ENCODE results near the gene CAPS.
A peak's percentile ranks its signal among the peaks of the same experiment; 100 is the strongest.

Gene CAPS

DNA sequence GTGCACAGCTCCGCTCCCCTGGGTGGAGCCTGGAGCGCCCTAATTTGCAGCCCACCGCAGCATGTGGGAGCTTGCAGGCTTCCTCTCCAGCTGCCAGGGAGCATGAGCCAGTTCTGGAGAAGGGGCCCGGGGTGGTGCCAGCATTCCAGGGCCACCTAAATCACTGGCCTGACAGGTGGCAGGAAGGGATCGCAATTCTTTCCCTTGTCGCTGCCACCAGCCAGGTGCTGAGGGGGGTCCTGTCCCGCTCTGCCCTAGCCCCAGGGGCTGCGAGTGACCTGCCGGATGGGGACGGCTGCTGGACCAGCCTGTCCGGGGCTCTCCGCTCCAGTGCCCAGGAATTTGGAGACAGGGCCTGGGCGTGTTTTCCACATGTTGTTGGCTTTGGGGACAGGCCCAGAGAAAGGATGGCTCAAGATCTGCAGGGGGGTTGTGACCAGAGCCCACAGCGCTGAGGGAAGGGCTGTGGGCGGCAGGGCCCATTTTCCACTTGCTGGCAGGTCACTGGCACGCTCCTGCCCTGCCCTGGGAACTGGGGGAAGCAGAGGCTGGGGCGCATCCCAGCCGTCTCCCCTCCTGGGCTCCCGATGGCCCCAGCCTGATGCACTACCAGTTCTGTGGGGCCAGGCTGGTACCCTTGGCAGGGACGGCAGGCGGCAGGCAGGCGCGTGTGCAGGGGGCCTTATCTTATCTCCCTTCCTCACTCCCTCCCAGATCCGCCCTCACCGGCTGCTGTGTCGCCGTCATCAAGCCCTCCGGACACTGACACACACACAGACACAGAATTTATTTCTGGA is 19.9 kb upstream of the CAPS start:
- DNase-seq (ENCODE audit: insufficient read length) (no peak), FAIRE-seq (no peak)
- peak; percentile 41; the same call in 1 of the 2 replicates for TF ChIP-seq POLR2A (IDR thresholded peaks at IDR 0.05; ENCODE audit: low read depth, low read length)
- no peak for TF ChIP-seq TAF1 (IDR thresholded peaks at IDR 0.05; ENCODE audit: borderline replicate concordance, low read depth, low read length)
- peak; percentile 32 for TF ChIP-seq POLR2AphosphoS5 (IDR thresholded peaks at IDR 0.05; ENCODE audit: low read depth, low read length)

DNA sequence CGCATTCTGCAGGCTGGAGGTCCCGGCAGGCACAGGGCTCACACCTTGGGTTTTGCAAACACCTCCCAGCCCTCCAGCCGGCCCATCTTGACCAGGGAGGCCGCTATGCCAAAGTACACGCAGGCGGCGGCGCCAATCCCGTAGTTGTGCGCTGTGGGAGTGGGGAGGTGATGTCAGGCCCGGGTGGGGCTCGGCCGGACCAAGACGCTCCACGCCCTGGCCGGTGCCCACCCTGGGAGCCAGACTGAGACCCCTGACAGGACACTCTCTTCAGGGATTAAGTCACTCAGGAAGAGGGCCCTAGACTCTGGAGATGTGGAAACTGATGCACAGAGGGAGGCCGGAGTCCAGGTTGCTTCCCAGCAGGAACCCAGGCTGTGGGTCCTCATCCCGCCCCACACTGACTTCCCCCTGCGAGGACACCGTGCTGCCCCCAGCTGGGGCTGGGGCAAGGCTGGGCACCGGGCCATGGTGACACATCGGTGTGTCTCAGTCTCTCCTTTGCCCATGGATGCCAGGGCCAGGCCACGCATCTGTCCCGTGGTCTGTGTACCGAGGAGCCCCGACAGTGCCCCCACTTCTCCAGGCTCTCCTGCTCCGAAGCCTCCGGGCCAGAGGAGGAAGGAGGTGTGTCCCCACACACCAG is 19.2 kb upstream of the CAPS start:
- DNase-seq (ENCODE audit: insufficient read length) (no peak), FAIRE-seq (no peak)
- TF ChIP-seq POLR2A (IDR thresholded peaks at IDR 0.05; ENCODE audit: low read depth, low read length) = no peak
- no peak for TF ChIP-seq POLR2AphosphoS5 (IDR thresholded peaks at IDR 0.05; ENCODE audit: low read depth, low read length)
- TF ChIP-seq TAF1 (IDR thresholded peaks at IDR 0.05; ENCODE audit: borderline replicate concordance, low read depth, low read length) = no peak

DNA sequence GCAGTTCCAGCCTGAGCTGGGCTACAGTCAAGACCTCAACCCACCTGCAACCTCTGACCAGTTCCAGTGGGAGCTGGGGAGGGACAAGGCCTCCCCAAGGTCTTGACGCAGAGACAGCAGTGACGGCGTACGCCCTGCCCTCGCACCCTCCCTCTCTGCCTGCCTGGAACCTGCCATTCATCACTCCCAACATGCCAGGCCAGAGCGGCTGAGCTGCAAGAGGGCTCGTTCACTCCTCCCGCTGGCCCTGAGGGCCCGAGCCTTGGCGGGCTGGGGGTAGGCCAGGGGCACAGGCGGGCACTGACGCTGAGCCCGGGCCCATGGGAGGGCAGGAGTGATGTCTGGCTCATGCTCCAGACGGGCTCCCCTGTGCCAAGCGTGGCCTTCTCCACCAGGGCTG is 18.6 kb upstream of the CAPS start:
- TF ChIP-seq POLR2AphosphoS5 (IDR thresholded peaks at IDR 0.05; ENCODE audit: low read depth, low read length) (no peak), TAF1 (IDR thresholded peaks at IDR 0.05; ENCODE audit: borderline replicate concordance, low read depth, low read length) (no peak), POLR2A (IDR thresholded peaks at IDR 0.05; ENCODE audit: low read depth, low read length) (no peak)
- DNase-seq (ENCODE audit: insufficient read length) = no peak
- FAIRE-seq = no peak

DNA sequence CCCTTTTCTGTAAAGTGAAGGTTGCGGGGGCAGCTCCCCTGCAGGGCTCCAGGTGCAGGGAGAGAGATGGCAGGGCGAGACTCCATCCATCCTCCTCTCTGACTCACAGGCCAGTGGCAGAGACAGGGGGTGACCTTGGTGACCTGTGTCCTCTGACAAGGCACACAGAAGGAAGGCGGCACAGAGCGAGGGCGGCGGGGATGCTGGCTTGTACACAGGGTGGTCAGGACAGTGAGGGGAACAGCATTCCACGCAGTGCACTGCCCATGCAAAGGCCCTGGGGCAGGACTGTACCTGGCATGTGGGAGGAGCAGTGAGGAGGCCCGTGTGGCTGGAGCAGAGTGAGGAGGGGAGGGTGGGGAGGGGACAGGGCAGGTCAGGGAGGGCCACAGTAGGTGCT is 18.2 kb upstream of the CAPS start:
- DNase-seq (ENCODE audit: insufficient read length) = no peak
- FAIRE-seq = no peak
- no peak for TF ChIP-seq POLR2A (IDR thresholded peaks at IDR 0.05; ENCODE audit: low read depth, low read length)
- no peak for TF ChIP-seq POLR2AphosphoS5 (IDR thresholded peaks at IDR 0.05; ENCODE audit: low read depth, low read length)
- TF ChIP-seq TAF1 (IDR thresholded peaks at IDR 0.05; ENCODE audit: borderline replicate concordance, low read depth, low read length) = no peak

DNA sequence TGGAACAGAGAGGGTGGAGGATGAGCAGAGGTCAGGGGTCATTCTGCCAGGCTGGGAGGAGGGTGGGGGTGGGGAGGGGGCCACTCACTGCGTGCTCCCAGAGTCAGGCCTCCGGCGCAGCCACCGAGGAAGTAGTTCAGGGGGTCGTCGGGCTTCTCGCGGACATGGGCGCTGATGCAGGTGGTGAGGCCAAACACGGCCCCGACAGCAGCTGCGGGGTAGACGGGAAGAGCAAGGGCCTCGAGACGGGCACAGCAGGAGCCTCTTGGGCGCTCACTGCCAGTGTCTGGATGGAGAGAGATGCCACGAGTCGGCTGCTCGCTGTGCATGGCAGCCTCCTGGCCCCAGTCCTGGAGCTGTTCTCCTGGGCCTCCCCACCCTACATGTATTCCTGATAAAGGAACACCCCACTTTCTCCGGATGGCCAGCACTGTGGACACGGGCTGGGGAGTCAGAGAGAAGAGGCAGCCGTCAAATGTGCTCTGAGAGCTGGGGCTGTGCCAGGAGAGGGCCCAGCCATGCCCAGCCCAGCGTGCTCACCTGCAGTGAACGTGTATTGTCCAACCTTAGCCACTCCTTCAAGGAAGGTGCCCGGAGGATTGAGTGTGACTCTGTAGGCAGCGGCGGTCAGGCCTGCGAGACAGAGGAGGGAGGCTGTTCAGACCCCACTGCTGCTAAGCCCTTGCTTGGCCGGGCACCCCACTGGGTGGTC is 17.5 kb upstream of the CAPS start:
- no peak for TF ChIP-seq POLR2A (IDR thresholded peaks at IDR 0.05; ENCODE audit: low read depth, low read length)
- TF ChIP-seq POLR2AphosphoS5 (IDR thresholded peaks at IDR 0.05; ENCODE audit: low read depth, low read length) = no peak
- TF ChIP-seq TAF1 (IDR thresholded peaks at IDR 0.05; ENCODE audit: borderline replicate concordance, low read depth, low read length) = no peak
- DNase-seq (ENCODE audit: insufficient read length) (no peak), FAIRE-seq (no peak)

DNA sequence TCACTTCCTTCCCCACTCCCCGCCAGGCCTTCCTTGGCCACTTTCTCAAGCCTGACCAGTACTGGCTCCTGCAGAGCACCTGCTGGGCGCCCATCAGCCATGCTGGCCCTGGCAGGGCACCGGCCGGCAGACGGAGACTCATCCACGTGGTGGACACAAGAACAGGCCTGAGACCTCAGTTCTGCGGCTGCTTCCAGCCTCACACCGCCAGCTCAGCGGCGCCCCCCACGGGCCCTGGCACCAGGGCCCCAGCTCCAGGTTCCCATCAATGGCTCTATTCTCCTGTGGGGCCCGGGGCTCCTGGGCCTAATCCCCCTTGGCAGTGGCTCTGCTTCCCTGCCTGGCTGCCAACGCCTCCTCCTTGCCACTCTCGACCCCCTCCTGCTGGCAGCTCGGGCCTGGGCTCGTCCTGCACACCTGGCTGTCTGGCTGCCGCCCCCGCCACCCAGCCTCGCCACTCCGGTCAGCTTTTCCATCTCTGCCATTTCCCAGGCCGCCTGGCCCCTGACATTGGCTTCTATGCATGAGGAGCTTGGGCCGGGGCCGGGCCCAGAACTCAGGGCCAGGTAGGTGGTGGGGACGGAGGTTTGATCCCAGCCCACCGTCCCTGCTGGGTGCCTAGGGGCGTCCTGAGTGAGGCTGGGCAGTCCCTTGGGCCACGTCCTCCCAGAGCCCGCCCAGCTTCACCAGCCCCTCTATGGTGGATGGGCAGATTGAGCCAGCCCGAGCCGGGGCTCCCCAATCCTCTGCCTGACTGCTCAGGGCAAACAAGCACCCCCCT is 16.7 kb upstream of the CAPS start:
- DNase-seq (ENCODE audit: insufficient read length) = no peak
- TF ChIP-seq POLR2A (IDR thresholded peaks at IDR 0.05; ENCODE audit: low read depth, low read length) (no peak), TAF1 (IDR thresholded peaks at IDR 0.05; ENCODE audit: borderline replicate concordance, low read depth, low read length) (no peak), POLR2AphosphoS5 (IDR thresholded peaks at IDR 0.05; ENCODE audit: low read depth, low read length) (no peak)
- FAIRE-seq = no peak

DNA sequence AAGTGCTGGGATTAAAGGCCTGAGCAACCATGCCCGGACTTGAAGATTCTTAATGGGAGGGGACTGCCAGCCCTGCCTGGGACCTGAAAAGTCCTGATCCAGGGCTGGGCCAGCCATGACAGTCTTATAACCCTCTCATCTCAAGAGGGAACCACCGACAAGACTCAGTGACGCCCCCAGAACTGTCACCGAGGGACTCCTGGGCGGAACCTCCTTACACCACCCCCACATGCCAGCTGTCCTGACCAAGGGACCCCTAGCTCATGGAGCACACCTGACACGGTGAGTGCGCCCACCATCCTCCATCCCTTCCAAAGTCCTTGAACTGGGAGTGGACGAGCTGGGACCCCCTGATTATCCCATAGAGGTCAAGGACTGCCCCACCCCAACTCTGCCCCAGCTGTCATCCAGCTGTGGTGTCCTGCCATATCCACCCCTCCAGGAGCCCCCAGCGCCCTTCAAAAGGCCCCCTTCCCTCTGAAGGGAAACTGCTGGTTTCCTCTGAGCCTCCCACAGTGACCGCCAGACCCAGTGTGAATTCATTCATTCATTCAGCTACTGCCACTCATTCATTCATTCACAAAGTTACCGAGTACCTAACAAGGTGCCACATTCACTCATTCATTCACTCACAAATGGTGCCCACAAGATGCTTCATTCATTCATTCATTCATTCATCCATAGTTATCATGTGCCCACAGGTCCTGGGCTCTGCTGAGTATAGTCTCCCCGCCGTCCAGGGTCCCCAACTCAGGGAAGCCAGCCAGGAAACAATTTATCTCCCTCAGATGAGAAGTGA is 14.1 kb upstream of the CAPS start:
- no peak for FAIRE-seq
- DNase-seq (ENCODE audit: insufficient read length) = no peak
- no peak for TF ChIP-seq TAF1 (IDR thresholded peaks at IDR 0.05; ENCODE audit: borderline replicate concordance, low read depth, low read length)
- 0 out of 2 replicates have a peak, but pooled peaks have one; percentile 17 for TF ChIP-seq POLR2AphosphoS5 (IDR thresholded peaks at IDR 0.05; ENCODE audit: low read depth, low read length)

DNA sequence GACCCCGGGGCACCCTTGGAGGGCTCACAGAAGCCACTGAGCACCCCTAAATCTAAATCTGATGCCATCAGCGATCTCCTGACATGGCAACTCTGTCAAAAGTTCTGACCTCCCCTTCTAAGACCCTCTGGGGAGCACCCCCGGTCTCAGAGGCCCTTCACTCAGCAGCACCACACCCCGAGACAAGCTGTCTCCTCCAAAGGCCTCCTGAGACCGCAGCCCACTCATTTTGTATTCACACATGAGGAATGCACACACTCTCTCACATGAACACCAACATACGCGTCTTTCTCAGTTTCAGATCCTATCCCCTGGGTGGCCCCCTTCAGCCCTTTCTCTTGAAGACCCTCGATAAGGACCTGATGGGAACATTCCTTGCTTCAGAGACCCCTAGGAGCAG is 13.1 kb upstream of the CAPS start:
- DNase-seq (ENCODE audit: insufficient read length) (no peak), FAIRE-seq (no peak)
- TF ChIP-seq POLR2A (IDR thresholded peaks at IDR 0.05; ENCODE audit: low read depth, low read length) (no peak), POLR2AphosphoS5 (IDR thresholded peaks at IDR 0.05; ENCODE audit: low read depth, low read length) (no peak)

DNA sequence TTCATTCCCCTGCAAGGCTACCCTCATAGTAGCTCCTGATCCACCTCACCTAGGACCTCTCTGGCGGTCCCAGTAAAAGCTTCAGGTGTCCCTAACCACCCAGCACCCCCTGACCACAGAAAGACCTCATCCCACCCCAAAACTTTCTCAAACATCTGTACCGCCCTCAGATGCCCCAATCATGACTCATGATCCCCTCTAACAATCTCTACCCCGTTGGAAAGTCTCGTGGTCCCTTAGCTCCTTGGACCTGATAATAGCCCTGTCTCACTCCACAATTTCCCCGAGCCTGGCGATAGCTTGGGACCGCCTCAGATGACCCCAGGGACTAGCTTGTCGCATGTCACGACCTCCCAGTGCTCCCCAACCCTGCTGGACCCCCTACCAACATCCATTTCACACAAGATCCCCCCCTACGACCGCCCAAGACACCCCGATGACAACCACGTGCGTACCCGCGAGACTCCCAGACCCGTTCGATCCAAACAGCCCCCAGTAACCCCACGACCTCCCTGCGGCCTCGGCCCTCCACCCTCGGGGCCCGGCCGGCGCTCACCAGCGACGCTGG is 10.9 kb upstream of the CAPS start:
- TF ChIP-seq POLR2AphosphoS5 (IDR thresholded peaks at IDR 0.05; ENCODE audit: low read depth, low read length) (no peak), POLR2A (IDR thresholded peaks at IDR 0.05; ENCODE audit: low read depth, low read length) (no peak), TAF1 (IDR thresholded peaks at IDR 0.05; ENCODE audit: borderline replicate concordance, low read depth, low read length) (no peak)
- no peak for FAIRE-seq
- no peak for DNase-seq (ENCODE audit: insufficient read length)

DNA sequence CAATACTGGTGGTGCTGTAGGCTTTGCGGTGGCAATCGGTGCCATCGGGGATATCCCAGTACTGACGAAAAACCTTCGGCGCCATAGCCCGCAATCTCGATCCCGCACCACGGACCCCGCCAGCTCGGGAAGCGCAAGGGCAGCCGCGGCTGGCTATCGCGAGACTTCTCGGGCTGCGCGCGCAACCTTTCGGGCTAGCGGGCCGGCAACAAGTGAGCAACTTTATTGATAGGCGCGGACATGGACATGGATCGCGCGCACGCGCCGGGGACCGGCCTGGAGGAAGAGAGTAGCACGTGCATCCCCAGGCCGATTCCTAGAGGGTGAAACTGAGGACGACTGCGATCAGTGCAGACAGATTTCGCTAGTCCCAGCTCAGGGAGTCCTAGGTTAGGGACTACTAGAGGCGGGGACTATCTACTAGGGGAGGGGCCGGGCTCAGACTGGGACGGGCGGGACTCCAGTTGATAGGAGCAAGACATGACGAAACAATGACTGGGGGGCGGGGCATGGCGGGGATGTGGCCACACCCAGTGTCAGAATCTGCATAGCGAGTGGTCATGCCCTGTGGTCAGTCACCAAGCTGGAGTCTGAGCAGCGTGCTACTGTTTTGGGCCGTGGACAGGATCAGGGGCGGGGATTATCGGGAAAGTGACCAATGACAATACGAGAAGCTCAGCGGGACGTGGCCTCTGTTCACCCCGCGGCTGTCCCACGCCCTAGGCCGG is 10.3 kb upstream of the CAPS start, which contains the start of gene NDUFA11:
Gene NDUFA11 (minus strand): TSS at position 167 of the 728 bp plus-strand sequence. CDS start 82 bp downstream, at position 85.
- TF ChIP-seq TAF1 (IDR thresholded peaks at IDR 0.05; ENCODE audit: borderline replicate concordance, low read depth, low read length) = peak; percentile 59; the same call in 1 of the 2 replicates
- peak; percentile 73; the same call in 1 of the 2 replicates for TF ChIP-seq POLR2AphosphoS5 (IDR thresholded peaks at IDR 0.05; ENCODE audit: low read depth, low read length)
- peak; percentile 84 for TF ChIP-seq POLR2A (IDR thresholded peaks at IDR 0.05; ENCODE audit: low read depth, low read length)
- FAIRE-seq (peak; percentile 100), DNase-seq (ENCODE audit: insufficient read length) (peak; percentile 96)
